Activated CD8-positive, alpha-beta memory T cell treated with anti-CD3 and anti-CD28 coated beads, Interleukin-2, amount 10 ng/mL, durations not matched to agents 7 days and 5 days (primary cell): ENCODE results near the gene FAM3A. TPM values are rescaled to one million over a fixed set of nuclear protein-coding genes. Genes with fewer than 3 reads are reported as not detected.

Experiments used
- ATAC-seq: fragments of 150-1000 bp; cut with Tn5 transposase; one replicate; pipeline ENCODE4 v1.10.0; 2021; ENCODE audit warnings: moderate library complexity
- CTCF ChIA-PET: fragments of 350-600 bp; sonication (Branson Sonifier 250); formaldehyde crosslinking; loops from one replicate; lab custom pipeline; 2021; ENCODE audit warnings: antibody characterized with exemption; lab: Charles Lee
- DNase-seq: peaks from one replicate; pipeline ENCODE4 v3.0.0-alpha.2; 2020
- H3K27ac Mint-ChIP-seq: one replicate; pipeline ENCODE4 v1.8.0; 2021; ENCODE audit warnings: mild to moderate bottlenecking, mixed read lengths
- H3K27me3 Mint-ChIP-seq: one replicate; pipeline ENCODE4 v1.8.0; 2021; ENCODE audit warnings: mixed read lengths
- H3K36me3 Mint-ChIP-seq: one replicate; pipeline ENCODE4 v1.8.0; 2021; ENCODE audit warnings: mild to moderate bottlenecking, mixed read lengths
- H3K4me1 Mint-ChIP-seq: one replicate; pipeline ENCODE4 v1.8.0; 2021; ENCODE audit warnings: mixed read lengths
- H3K4me3 Mint-ChIP-seq: one replicate; pipeline ENCODE4 v1.8.0; 2021; ENCODE audit warnings: mild to moderate bottlenecking, moderate library complexity, mixed read lengths
- H3K9me3 Mint-ChIP-seq: one replicate; pipeline ENCODE4 v1.8.0; 2022; ENCODE audit warnings: low read depth, mixed read lengths
- total RNA-seq, 2 experiments: library from RNA; stranded (reverse); gene quantifications; one replicate each; pipeline ENCODE4 v1.2.3, GENCODE V29; 2021

The FAM3A gene
- total RNA-seq, 2 experiments from 2014 or later: 21.5 to 31.7 TPM

- DNase-seq (peak; percentile 78), ATAC-seq (peak; percentile 95)
- Mint-ChIP-seq H3K9me3 (no peaks in the 10 kb centered on the region), H3K36me3 (no peaks in the 10 kb centered on the region), H3K4me1 (peaks cover 19% of the 10 kb centered on the region), H3K4me3 (no peak overlapping the region), H3K27me3 (no peaks in the 10 kb centered on the region), H3K27ac (peak overlapping the region; percentile 66)
- CTCF ChIA-PET: interaction anchor here (0.6 to 3.2 kb wide), 15 partner anchors 9 to 154 kb away, joined by 3 to 16 read pairs (median 4); partner anchors contain the start of genes FAM3A and SLC10A3
Observed at GRCh38 chrX:154526901-154527675, 11.1 kb upstream of the FAM3A start.

DNA sequence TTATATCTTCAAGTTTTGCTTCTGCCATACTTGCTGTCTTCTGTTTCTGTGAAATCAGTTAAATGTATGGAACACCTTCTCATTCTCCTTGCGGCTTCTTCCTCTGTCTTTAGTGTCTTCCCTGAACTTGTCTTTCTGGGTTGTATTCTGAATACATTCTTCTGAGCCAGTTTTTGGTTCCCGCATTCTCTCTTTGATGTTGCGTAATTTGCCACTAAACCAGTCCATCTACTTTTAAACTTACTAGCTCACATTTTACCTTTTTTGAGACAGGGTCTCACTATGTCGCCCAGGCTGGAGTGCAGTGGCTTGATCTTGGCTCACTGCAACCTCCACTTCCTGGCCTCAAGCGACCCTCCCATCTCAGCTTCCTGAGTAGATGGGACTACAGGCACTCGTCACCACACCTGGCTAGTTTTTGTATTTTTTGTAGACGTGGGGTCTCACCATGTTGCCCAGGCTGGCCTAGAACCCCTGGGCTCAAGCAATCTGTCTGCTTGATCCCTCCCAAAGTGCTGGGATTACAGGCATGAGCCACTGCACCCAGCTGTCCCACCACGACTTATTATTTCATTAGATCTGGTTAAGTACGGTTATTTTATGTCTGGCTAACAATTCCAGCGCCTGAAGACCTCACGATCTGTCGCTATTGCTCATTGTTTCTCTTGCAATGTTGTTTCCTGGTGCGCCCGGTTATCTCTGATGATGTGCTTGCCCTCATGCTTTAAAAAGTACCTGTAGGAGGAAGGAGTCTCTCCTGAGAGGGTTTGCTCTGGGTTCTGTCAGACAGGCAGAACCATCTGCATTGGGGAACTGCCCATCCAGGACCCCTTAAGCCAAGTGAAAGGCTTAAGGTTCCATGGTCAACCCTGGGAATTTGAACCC is 9.8 kb upstream of the FAM3A start:
- ATAC-seq: no peak
- Mint-ChIP-seq H3K9me3 (no peaks in the 10 kb centered on the region), H3K36me3 (no peaks in the 10 kb centered on the region), H3K4me1 (peaks cover 19% of the 10 kb centered on the region), H3K4me3 (no peak overlapping the region), H3K27me3 (no peaks in the 10 kb centered on the region), H3K27ac (peak overlapping the region; percentile 46)
- no peak for DNase-seq
- CTCF ChIA-PET: interaction anchor here (1.0 to 2.6 kb wide), 4 partner anchors 11 to 152 kb away, joined by 3 to 10 read pairs (median 4); no protein-coding TSS in a partner anchor

GRCh38 chrX:154519389-154519788 is 3.4 kb upstream of the FAM3A start:
- DNase-seq: no peak
- Mint-ChIP-seq H3K9me3 (no peaks in the 10 kb centered on the region), H3K36me3 (no peaks in the 10 kb centered on the region), H3K27ac (no peak overlapping the region), H3K4me3 (no peak overlapping the region), H3K27me3 (no peaks in the 10 kb centered on the region), H3K4me1 (peaks cover 12% of the 10 kb centered on the region)
- ATAC-seq: no peak
- CTCF ChIA-PET: interaction anchor here (0.7 to 0.9 kb wide), 2 partner anchors 8 to 613 kb away, joined by 3 read pairs; no protein-coding TSS in a partner anchor

DNA sequence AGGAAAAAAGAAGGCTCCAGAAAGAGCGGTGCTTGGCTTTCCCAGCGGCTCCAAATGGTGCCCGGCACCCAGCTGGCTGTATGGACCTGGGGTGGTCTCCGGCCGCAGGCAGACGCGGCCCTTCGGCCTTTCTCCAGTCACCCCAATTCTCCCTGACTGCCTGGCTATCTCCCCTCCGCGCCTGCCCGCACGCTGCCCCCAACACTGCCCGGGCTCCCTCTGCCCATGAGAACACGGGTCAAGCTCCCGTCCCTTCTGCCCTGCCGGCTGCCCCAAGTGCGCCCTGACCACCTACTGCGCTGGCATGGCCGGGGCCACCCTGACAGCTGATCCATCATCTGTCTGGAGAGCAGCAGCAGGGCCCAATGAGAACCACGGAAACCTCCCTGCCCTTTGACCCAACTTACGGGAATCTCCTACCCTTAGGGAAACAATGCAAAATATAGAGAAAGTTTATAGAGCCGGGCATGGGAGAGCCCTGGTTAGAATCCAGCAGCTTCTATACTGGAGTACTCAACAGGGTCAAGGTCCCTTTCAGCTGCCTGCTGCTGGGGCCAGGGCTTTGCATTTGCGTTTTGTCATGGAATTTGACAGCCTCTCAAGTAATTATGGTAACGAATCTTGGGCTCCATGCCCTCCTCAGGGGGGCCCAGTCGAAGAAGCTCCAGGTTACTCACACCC is 1.2 kb upstream of the FAM3A start:
- CTCF ChIA-PET: interaction anchor here (1.1 to 3.6 kb wide), 2 partner anchors 11 to 27 kb away, joined by 3 to 16 read pairs; partner anchors contain the start of gene SLC10A3
- no peaks in the 10 kb centered on the region for H3K27me3 Mint-ChIP-seq
- peaks cover 19% of the 10 kb centered on the region for H3K4me1 Mint-ChIP-seq
- peaks cover 2% of the 10 kb centered on the region for H3K36me3 Mint-ChIP-seq
- DNase-seq (no peak), ATAC-seq (no peak)
- no peak overlapping the region for H3K27ac Mint-ChIP-seq
- no peaks in the 10 kb centered on the region for H3K9me3 Mint-ChIP-seq
- no peak overlapping the region for H3K4me3 Mint-ChIP-seq

- CTCF ChIA-PET: interaction anchor here (1.1 to 3.6 kb wide), 2 partner anchors 11 to 27 kb away, joined by 3 to 16 read pairs; partner anchors contain the start of gene SLC10A3
- H3K4me1 Mint-ChIP-seq: peaks cover 22% of the 10 kb centered on the region
- H3K27ac Mint-ChIP-seq: peak overlapping the region; percentile 83
- no peaks in the 10 kb centered on the region for H3K9me3 Mint-ChIP-seq
- H3K4me3 Mint-ChIP-seq: peak overlapping the region; percentile 81
- DNase-seq: no peak
- ATAC-seq: no peak
- H3K27me3 Mint-ChIP-seq: no peaks in the 10 kb centered on the region
- H3K36me3 Mint-ChIP-seq: peaks cover 2% of the 10 kb centered on the region
Observed at GRCh38 chrX:154516656-154517100, 646 bp upstream of the FAM3A start.

DNA sequence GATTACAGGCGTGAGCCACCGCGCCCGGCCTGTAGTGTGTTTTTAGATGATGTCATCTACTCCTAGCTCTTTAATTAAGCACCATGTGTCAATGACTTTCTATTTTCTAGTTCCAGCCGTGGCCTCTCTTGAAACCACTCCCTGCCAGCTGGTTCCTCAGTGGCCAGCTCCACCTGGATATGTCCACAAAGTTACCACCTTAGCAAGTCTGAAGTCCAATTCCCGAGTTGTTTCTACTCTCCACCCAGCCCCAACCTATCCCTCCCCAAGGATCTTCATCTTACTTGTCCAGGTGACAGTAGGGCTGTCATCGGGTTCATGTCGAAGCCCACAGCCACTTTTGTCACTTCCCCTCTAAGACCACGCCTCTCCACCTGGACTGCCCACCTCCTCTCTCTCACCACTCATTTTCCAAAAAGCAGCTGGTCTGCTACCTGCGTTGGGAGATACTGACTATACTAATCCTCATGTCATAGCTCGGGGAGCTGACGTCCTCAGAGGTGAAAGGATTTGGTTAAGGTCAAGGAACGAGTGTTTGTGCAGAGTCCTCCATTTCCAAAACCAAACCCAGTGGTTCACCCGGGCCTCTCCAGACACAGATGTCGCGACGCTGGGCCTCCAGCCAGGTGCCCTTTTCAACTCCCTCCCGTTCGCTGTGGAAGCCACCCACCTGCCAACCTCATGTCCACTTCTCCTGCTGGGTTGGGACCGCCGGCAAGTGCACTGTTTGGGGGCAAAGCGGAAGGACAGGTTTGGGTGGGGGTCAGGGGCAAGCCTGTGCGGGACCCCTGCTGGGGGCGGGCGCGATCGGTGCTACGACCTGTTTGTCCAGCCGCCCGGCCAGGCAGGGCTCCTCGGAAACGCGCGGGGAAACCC is 704 bp downstream of the FAM3A start:
- peak overlapping the region; percentile 85 for H3K27ac Mint-ChIP-seq
- DNase-seq (peak; percentile 50), ATAC-seq (no peak)
- peaks cover 4% of the 10 kb centered on the region for H3K36me3 Mint-ChIP-seq
- peaks cover 28% of the 10 kb centered on the region for H3K4me1 Mint-ChIP-seq
- peak overlapping the region; percentile 80 for H3K4me3 Mint-ChIP-seq
- H3K27me3 Mint-ChIP-seq: no peaks in the 10 kb centered on the region
- CTCF ChIA-PET: interaction anchor here (0.7 to 3.6 kb wide), 3 partner anchors 12 to 26 kb away, joined by 3 to 16 read pairs (median 3); no protein-coding TSS in a partner anchor
- no peaks in the 10 kb centered on the region for H3K9me3 Mint-ChIP-seq

DNA sequence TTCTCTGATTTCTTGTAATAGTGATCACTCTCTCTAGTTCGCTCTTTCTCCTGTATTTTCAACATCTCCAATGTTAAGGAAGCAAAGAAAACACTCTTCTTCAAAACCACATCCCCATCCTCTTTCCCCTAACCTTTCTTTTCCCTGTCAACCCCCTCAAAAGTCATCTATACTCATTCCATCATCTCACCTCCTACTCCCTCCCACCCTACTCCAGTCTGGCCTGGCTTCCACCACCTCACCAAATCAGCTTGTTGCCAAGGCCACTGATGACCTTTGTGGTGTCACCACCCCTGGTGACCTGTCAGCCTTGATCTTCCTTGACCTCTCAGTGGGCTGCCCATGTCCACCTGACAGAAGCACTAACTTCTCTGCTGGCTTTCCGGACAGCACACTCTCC is 2.3 kb downstream of the FAM3A start:
- CTCF ChIA-PET: interaction anchor here (0.9 kb wide), 1 partner anchor 112 kb away, joined by 3 read pairs; no protein-coding TSS in a partner anchor
- ATAC-seq: no peak
- no peak for DNase-seq
- no peak overlapping the region for H3K27ac Mint-ChIP-seq
- H3K4me1 Mint-ChIP-seq: peaks cover 35% of the 10 kb centered on the region
- H3K9me3 Mint-ChIP-seq: no peaks in the 10 kb centered on the region
- no peaks in the 10 kb centered on the region for H3K27me3 Mint-ChIP-seq
- no peak overlapping the region for H3K4me3 Mint-ChIP-seq
- peaks cover 15% of the 10 kb centered on the region for H3K36me3 Mint-ChIP-seq

GRCh38 chrX:154512879-154513553 is 3.0 kb downstream of the FAM3A start:
- H3K4me1 Mint-ChIP-seq: peaks cover 35% of the 10 kb centered on the region
- H3K27ac Mint-ChIP-seq: no peak overlapping the region
- ATAC-seq (no peak), DNase-seq (no peak)
- CTCF ChIA-PET: interaction anchor here (0.9 kb wide), 1 partner anchor 111 kb away, joined by 3 read pairs; no protein-coding TSS in a partner anchor
- no peaks in the 10 kb centered on the region for H3K27me3 Mint-ChIP-seq
- no peak overlapping the region for H3K4me3 Mint-ChIP-seq
- H3K9me3 Mint-ChIP-seq: no peaks in the 10 kb centered on the region
- H3K36me3 Mint-ChIP-seq: peaks cover 17% of the 10 kb centered on the region

- H3K4me3 Mint-ChIP-seq: no peak overlapping the region
- H3K36me3 Mint-ChIP-seq: peaks cover 17% of the 10 kb centered on the region
- H3K27ac Mint-ChIP-seq: peak overlapping the region; percentile 72
- ATAC-seq (no peak), DNase-seq (no peak)
- H3K9me3 Mint-ChIP-seq: no peaks in the 10 kb centered on the region
- CTCF ChIA-PET: interaction anchor here (1.1 to 1.4 kb wide), 2 partner anchors 8 to 15 kb away, joined by 3 to 6 read pairs; no protein-coding TSS in a partner anchor
- H3K27me3 Mint-ChIP-seq: no peaks in the 10 kb centered on the region
- peaks cover 34% of the 10 kb centered on the region for H3K4me1 Mint-ChIP-seq
Observed at GRCh38 chrX:154511761-154512160, 4.3 kb downstream of the FAM3A start.

DNA sequence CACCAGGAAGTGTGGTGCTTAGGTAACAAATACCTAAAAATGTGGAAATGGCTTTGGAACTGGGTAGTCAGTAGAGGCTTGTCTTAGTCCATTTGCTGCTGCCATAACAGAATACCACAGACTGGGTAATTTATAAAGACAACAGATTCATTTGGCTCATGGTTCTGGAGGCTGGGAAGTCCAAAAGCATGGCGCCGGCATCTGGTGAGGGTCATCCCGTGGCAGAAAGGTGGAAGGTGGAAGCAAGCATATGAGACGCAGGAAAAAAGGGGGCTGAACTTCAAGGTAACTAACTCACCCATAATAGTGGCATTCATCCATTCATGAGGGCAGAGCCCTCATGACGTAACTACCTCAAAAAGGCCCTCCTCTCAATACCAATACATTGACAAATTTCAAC is 6.6 kb downstream of the FAM3A start:
- CTCF ChIA-PET: no interaction called here
- H3K27me3 Mint-ChIP-seq: no peaks in the 10 kb centered on the region
- H3K27ac Mint-ChIP-seq: no peak overlapping the region
- DNase-seq (no peak), ATAC-seq (no peak)
- no peak overlapping the region for H3K4me3 Mint-ChIP-seq
- H3K9me3 Mint-ChIP-seq: no peaks in the 10 kb centered on the region
- H3K4me1 Mint-ChIP-seq: peaks cover 23% of the 10 kb centered on the region
- peaks cover 19% of the 10 kb centered on the region for H3K36me3 Mint-ChIP-seq

DNA sequence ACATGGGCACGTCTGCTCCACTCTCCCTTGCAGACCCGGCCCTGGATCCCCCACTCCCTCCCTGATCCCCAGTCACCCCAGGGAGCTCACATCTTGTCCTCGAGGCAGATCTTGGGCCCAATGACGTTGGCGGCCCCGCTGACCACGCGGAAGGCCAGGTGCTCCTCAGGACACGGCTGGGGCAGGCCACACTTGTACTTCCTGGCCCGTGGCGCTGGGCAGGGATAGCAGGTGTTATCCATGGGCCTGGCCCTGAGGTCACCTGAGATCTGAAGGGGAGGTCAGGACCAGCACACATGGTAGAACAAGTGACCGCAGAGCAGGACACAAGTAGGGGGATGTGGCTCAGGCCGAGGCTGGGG is 7.7 kb downstream of the FAM3A start:
- Mint-ChIP-seq H3K27me3 (no peaks in the 10 kb centered on the region), H3K27ac (no peak overlapping the region), H3K36me3 (peaks cover 17% of the 10 kb centered on the region), H3K4me3 (no peak overlapping the region), H3K4me1 (peaks cover 17% of the 10 kb centered on the region), H3K9me3 (no peaks in the 10 kb centered on the region)
- no peak for ATAC-seq
- CTCF ChIA-PET: no interaction called here
- DNase-seq: no peak
